Testis (tissue), 3 donors: ENCODE results near the gene PKD2L1. TPM values are rescaled to one million over a fixed set of nuclear protein-coding genes. Genes with fewer than 3 reads are reported as not detected.

Experiments
- DNase-seq: peaks from one replicate; pipeline ENCODE4 v3.0.0-alpha.2; 2019
- H3K27ac ChIP-seq, 2 donors: fragments of 200-600 bp; sonication (generic); one replicate each; pipeline ENCODE4 v1.5.1; 2019
- H3K27me3 ChIP-seq: fragments of 200-600 bp; sonication (generic); one replicate; pipeline ENCODE4 v1.5.1; 2019
- H3K36me3 ChIP-seq: fragments of 200-600 bp; sonication (generic); one replicate; pipeline ENCODE4 v1.5.1; 2017; ENCODE audit warnings: low read depth; ENCODE audit errors: missing control alignments
- H3K4me1 ChIP-seq: fragments of 200-600 bp; sonication (generic); one replicate; pipeline ENCODE4 v1.5.1; 2019
- H3K4me3 ChIP-seq, 2 donors: fragments of 200-600 bp; sonication (generic); one replicate each; pipeline ENCODE4 v1.5.1; 2017 to 2019
- H3K9me3 ChIP-seq: fragments of 200-600 bp; sonication (generic); one replicate; pipeline ENCODE4 v1.5.1; 2017
- POLR2A ChIP-seq: fragments of 450-650 bp; IDR thresholded peaks from one replicate; pipeline ENCODE4 v1.6.1; 2017; ENCODE audit warnings: antibody characterized with exemption, mild to moderate bottlenecking, moderate library complexity
- WGBS, 2 donors: methylation state at CpG; one replicate each; pipeline ENCODE4 v1.1.5; 2018; 5-methylcytosine and 5-hydroxymethylcytosine counted together
- intact Hi-C: fragments of 100-400 bp; cut with DNase I; formaldehyde crosslinking; loops from one replicate; pipeline ENCODE4 v1.15.1; 2023; ENCODE audit warnings: low total_unique reads
- polyA plus RNA-seq: library from polyadenylated mRNA; stranded (reverse); fragments of 350-450 nt; fragmentation: Illumina TruSeq; extraction: RNeasy Lipid Tissue Mini Kit (QIAGEN cat#74804); gene quantifications from one replicate; pipeline ENCODE4 v1.2.3, GENCODE V29; 2014; ENCODE audit warnings: low read depth, low replicate concordance; ENCODE audit not compliant: insufficient read depth
- total RNA-seq, 2 donors: library from RNA; depleted of rRNA; stranded (reverse); fragments of >200 nt; gene quantifications; one replicate each; pipeline ENCODE4 v1.2.3, GENCODE V29; 2016
- TF ChIP-seq, protein P1 (sequence below), 3 experiments: fragments of 450-650 bp in 2 of 3; fragments of 200-600 bp in 1 of 3; sonication (generic) in 1 of 3; IDR thresholded peaks; one replicate each; pipeline ENCODE4 v1.5.1; 2016 to 2019; ENCODE audit warnings: antibody characterized with exemption in 3 of 3, mild to moderate bottlenecking in 2 of 3, moderate library complexity in 1 of 3

PKD2L1 gene
- total and polyA plus RNA-seq, 3 donors from 2014 or later, result 0.99 to 4.7 (median 1.6) TPM

DNA sequence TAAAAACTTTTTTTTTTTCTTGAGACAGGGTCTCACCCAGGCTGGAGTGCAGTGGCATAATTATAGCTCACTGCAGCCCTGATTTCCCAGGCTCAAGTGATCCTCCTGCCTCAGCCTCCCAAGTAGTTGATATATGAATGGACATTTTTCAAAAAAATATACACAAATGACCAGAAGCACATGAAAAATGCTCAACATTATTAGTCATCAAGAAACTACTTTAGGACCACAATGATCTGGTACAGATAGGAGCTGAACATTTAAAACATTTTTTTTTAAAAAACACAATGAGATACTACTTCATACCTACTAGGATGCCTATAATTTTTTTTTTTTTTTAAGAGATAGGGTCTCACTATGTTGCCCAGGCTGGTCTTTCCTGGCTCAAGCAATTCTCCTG is 38.7 kb upstream of the PKD2L1 start:
- TF ChIP-seq, protein P1, sequence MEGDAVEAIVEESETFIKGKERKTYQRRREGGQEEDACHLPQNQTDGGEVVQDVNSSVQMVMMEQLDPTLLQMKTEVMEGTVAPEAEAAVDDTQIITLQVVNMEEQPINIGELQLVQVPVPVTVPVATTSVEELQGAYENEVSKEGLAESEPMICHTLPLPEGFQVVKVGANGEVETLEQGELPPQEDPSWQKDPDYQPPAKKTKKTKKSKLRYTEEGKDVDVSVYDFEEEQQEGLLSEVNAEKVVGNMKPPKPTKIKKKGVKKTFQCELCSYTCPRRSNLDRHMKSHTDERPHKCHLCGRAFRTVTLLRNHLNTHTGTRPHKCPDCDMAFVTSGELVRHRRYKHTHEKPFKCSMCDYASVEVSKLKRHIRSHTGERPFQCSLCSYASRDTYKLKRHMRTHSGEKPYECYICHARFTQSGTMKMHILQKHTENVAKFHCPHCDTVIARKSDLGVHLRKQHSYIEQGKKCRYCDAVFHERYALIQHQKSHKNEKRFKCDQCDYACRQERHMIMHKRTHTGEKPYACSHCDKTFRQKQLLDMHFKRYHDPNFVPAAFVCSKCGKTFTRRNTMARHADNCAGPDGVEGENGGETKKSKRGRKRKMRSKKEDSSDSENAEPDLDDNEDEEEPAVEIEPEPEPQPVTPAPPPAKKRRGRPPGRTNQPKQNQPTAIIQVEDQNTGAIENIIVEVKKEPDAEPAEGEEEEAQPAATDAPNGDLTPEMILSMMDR (IDR thresholded peaks at IDR 0.05), result no peak
- TF ChIP-seq POLR2A, result no peak
- H3K27me3 ChIP-seq, result no peaks in the 10 kb centered on the region
- no peaks in the 10 kb centered on the region for H3K36me3 ChIP-seq
- H3K4me3 ChIP-seq, result no peak overlapping the region
- intact Hi-C loops, result no loop called here
- H3K4me1 ChIP-seq, result peaks cover 21% of the 10 kb centered on the region
- no peak overlapping the region for H3K27ac ChIP-seq
- no peaks in the 10 kb centered on the region for H3K9me3 ChIP-seq
- DNase-seq, result no peak

DNA sequence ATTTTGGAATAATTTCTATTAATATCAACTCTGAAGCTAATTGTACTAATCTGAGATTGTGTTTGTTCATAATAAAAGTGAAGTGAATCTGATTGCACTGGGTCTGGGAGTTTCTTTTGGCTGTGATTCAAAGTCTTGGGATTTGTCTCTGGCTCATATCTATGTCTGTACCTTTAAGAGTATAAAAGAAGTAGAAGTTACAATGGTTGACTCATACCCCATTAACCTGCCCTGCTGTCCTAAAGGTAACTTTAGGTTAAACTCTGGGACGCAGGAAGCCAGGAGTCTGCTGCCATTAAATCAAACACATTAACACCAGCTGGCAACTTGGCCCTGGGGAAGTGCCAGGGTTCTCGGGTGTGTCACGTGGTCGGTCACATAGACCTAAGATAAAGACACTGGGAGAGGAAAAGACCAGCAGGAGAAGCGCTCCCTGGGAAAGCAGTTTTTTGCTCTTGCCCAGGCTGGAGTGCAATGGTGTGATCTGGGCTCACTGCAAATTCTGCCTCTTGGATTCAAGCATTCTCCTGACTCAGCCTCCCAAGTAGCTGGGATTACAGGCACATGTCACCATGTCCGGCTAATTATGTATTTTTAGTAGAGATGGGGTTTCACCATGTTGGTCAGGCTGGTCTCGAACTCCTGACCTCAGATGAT is 34.8 kb upstream of the PKD2L1 start:
- peak overlapping the region in 1 of 2 donors; percentile 4 for H3K27ac ChIP-seq
- no peaks in the 10 kb centered on the region for H3K9me3 ChIP-seq
- peak; percentile 87 for DNase-seq
- peaks cover 36% of the 10 kb centered on the region for H3K4me1 ChIP-seq
- intact Hi-C loops, result no loop called here
- WGBS, 2 donors, result 42 to 43% methylated on average over 7 of the region's 7 CpGs
- H3K4me3 ChIP-seq, result no peak overlapping the region
- TF ChIP-seq, protein P1 (IDR thresholded peaks at IDR 0.05), result no peak
- no peak for TF ChIP-seq POLR2A
- no peaks in the 10 kb centered on the region for H3K27me3 ChIP-seq
- no peaks in the 10 kb centered on the region for H3K36me3 ChIP-seq

DNA sequence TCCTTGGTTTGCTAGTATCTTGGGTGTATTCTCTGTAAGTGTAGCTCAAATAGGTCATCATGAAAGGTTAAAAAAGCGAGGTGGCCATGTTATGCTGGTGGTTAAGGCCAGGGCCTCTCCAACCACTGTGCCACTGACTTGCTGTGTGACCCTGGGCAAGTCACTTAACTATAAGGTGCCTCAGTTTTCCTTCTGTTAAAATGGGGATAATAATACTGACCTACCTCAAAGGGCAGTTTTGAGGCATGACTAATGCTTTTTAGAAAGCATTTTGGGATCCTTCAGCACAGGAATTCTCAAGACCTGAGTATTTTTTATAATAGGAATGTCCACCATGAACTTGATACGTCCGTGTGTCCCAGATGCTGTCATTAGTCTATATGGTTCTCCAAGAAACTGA is 34.1 kb upstream of the PKD2L1 start:
- WGBS, 2 donors, result 89 to 93% methylated on average over 3 of the region's 3 CpGs
- Histone ChIP-seq H3K4me1 (peaks cover 43% of the 10 kb centered on the region), H3K36me3 (no peaks in the 10 kb centered on the region), H3K27me3 (no peaks in the 10 kb centered on the region), H3K4me3 (no peak overlapping the region), H3K9me3 (no peaks in the 10 kb centered on the region), H3K27ac (peak overlapping the region in 1 of 2 donors; percentile 4)
- TF ChIP-seq POLR2A, result no peak
- TF ChIP-seq, protein P1 (IDR thresholded peaks at IDR 0.05), result no peak
- intact Hi-C loops, result no loop called here
- DNase-seq, result no peak

DNA sequence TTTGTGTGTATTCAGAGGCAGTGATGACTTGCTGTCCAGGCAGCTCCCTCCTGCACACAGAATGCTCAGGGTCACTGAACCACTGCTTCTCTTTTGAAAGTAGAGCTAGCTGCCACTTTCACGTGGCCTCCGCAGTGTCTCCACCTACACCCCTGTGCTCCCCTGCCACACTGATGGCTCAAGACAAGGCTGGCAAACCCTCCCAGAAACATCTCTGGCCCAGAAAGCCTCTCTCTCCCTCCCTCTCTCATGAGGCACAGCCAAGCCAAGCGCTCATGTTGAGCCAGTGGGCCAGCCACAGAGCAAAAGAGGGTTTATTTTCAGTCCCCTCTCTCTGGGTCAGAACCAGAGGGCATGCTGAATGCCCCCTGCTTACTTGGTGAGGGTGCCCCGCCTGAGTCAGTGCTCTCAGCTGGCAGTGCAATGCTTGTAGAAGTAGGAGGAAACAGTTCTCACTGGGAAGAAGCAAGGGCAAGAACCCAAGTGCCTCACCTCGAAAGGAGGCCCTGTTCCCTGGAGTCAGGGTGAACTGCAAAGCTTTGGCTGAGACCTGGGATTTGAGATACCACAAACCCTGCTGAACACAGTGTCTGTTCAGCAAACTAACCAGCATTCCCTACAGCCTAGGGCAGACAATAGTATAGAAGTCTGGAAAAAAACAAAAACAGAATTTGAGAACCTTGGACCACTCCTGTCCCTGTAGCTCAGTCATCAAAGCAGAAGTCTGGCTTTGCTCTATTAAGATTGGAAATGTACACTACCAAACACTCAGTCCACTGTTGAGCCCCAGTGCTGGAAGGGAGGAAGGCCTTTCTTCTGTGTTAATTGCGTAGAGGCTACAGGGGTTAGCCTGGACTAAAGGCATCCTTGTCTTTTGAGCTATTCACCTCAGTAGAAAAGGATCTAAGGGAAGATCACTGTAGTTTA is 32.8 kb upstream of the PKD2L1 start:
- DNase-seq, result no peak
- 60 to 76% methylated on average over 6 of the region's 6 CpGs for WGBS, 2 donors
- no peak overlapping the region for H3K27ac ChIP-seq

More for the DNA sequence above, 32.8 kb upstream of the PKD2L1 start:
- TF ChIP-seq, protein P1 (IDR thresholded peaks at IDR 0.05), result no peak
- no peak for TF ChIP-seq POLR2A
- no peaks in the 10 kb centered on the region for H3K27me3 ChIP-seq
- intact Hi-C loops, result no loop called here
- H3K4me1 ChIP-seq, result peaks cover 44% of the 10 kb centered on the region
- no peak overlapping the region for H3K4me3 ChIP-seq
- H3K9me3 ChIP-seq, result no peaks in the 10 kb centered on the region
- H3K36me3 ChIP-seq, result no peaks in the 10 kb centered on the region
